KMS-11 (cell line): ENCODE data around the gene ATP2A3.

Experiments
- H2AFZ ChIP-seq: fragments of 200-600 bp; sonication (generic); 2 replicates; pipeline ENCODE4 v1.6.1; 2016; ENCODE audit warnings: antibody characterized with exemption, mixed run types, low read depth
- H3K27ac ChIP-seq: fragments of 200-600 bp; sonication (generic); 2 replicates; pipeline ENCODE4 v1.6.1; 2016; ENCODE audit warnings: mild to moderate bottlenecking, mixed run types
- H3K27me3 ChIP-seq: fragments of 200-600 bp; sonication (generic); 2 replicates; pipeline ENCODE4 v1.6.1; 2017; ENCODE audit warnings: mild to moderate bottlenecking, low read depth, mixed run types, moderate library complexity; ENCODE audit not compliant: insufficient read depth
- H3K36me3 ChIP-seq: fragments of 200-600 bp; sonication (generic); 2 replicates; pipeline ENCODE4 v1.6.1; 2017; ENCODE audit warnings: mild to moderate bottlenecking, mixed run types; ENCODE audit not compliant: insufficient read depth
- H3K4me1 ChIP-seq: fragments of 200-600 bp; sonication (generic); 2 replicates; pipeline ENCODE4 v1.6.1; 2016; ENCODE audit warnings: mild to moderate bottlenecking, low read depth, mixed run types; ENCODE audit not compliant: poor library complexity, severe bottlenecking
- H3K4me2 ChIP-seq: fragments of 200-600 bp; sonication (generic); 2 replicates; pipeline ENCODE4 v1.7.0; 2016; ENCODE audit warnings: mild to moderate bottlenecking, mixed run types
- H3K4me3 ChIP-seq: fragments of 200-600 bp; sonication (generic); IDR thresholded peaks from 2 replicates; pipeline ENCODE4 v1.6.1; 2017; ENCODE audit warnings: low read depth, low read length, mixed read lengths; ENCODE audit not compliant: insufficient read depth
- H3K79me2 ChIP-seq: fragments of 200-600 bp; sonication (generic); 2 replicates; pipeline ENCODE4 v1.6.1; 2016; ENCODE audit warnings: low read depth, mixed run types; ENCODE audit not compliant: insufficient read depth
- H3K9ac ChIP-seq: fragments of 200-600 bp; sonication (generic); 2 replicates; pipeline ENCODE4 v1.6.1; 2016; ENCODE audit warnings: mild to moderate bottlenecking, mixed run types
- H4K20me1 ChIP-seq: fragments of 200-600 bp; sonication (generic); 2 replicates; pipeline ENCODE4 v1.6.1; 2016; ENCODE audit warnings: mild to moderate bottlenecking, mixed run types; ENCODE audit not compliant: insufficient read depth
- CTCF ChIP-seq: fragments of 200-600 bp; sonication (generic); conservative IDR thresholded peaks from 2 replicates; pipeline ENCODE4 v1.6.1; 2017; ENCODE audit warnings: low read depth, mild to moderate bottlenecking, antibody characterized with exemption, low read length, moderate library complexity, mixed read lengths

Gene ATP2A3

DNA sequence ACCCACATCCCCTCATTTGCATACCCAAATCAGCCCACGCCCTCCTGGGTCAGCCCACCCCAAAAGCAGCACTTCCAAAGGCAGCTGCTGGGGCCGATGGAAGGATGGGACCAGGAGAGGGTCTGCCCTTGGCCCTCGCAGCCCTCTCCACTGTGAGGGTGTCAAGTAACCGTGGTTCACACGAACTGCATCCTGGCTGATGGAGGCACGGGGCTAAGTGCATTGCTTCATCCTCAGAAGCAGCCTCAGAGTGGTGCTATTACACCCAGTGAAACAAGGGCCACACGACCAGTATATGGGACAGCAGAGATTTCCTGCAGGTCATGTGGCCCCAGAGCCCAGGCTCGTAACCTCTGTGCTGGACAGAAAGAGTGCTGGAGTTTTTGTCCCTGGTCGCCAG is 13.2 kb upstream of the ATP2A3 start:
- Histone ChIP-seq H3K4me2 (no peak overlapping the region), H3K36me3 (no peaks in the 10 kb centered on the region), H3K27me3 (no peaks in the 10 kb centered on the region), H3K9ac (no peak overlapping the region), H3K4me1 (no peaks in the 10 kb centered on the region), H3K27ac (no peak overlapping the region), H4K20me1 (no peaks in the 10 kb centered on the region), H2AFZ (no peak overlapping the region), H3K79me2 (no peaks in the 10 kb centered on the region), H3K4me3 (no peak overlapping the region)
- TF ChIP-seq CTCF: no peak

GRCh38 chr17:3976675-3977171 is 12.5 kb upstream of the ATP2A3 start:
- H3K79me2 ChIP-seq: no peaks in the 10 kb centered on the region
- no peaks in the 10 kb centered on the region for H4K20me1 ChIP-seq
- no peak overlapping the region for H3K9ac ChIP-seq
- H3K4me3 ChIP-seq: no peak overlapping the region
- H3K4me1 ChIP-seq: no peaks in the 10 kb centered on the region
- no peaks in the 10 kb centered on the region for H3K36me3 ChIP-seq
- TF ChIP-seq CTCF: no peak
- H2AFZ ChIP-seq: no peak overlapping the region
- H3K4me2 ChIP-seq: no peak overlapping the region
- H3K27me3 ChIP-seq: no peaks in the 10 kb centered on the region
- no peak overlapping the region for H3K27ac ChIP-seq

DNA sequence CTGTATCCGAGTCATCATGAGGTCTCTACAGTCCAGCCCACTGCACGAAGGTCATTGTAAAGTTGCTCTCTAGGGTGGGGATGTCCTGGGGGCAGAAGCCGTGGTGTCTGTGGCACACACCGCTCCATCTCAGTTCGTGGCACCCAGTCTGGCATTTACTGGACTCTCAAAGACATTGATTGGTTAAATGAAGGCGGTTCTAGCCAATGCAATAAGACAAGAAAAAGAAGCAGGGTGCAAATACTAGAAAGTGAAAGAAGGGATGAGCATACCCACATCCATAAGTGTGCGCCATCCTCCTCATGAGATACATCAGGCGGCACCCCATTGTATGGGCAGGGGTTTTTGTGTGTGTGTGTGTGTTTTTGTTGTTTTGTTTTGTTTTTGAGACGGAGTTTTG is 10.7 kb upstream of the ATP2A3 start:
- no peak for TF ChIP-seq CTCF
- no peak overlapping the region for H3K4me3 ChIP-seq
- H3K27me3 ChIP-seq: no peaks in the 10 kb centered on the region
- H3K4me2 ChIP-seq: no peak overlapping the region
- no peak overlapping the region for H3K27ac ChIP-seq
- H3K79me2 ChIP-seq: no peaks in the 10 kb centered on the region
- no peak overlapping the region for H2AFZ ChIP-seq
- no peaks in the 10 kb centered on the region for H4K20me1 ChIP-seq
- no peak overlapping the region for H3K9ac ChIP-seq
- no peaks in the 10 kb centered on the region for H3K36me3 ChIP-seq
- H3K4me1 ChIP-seq: no peaks in the 10 kb centered on the region

DNA sequence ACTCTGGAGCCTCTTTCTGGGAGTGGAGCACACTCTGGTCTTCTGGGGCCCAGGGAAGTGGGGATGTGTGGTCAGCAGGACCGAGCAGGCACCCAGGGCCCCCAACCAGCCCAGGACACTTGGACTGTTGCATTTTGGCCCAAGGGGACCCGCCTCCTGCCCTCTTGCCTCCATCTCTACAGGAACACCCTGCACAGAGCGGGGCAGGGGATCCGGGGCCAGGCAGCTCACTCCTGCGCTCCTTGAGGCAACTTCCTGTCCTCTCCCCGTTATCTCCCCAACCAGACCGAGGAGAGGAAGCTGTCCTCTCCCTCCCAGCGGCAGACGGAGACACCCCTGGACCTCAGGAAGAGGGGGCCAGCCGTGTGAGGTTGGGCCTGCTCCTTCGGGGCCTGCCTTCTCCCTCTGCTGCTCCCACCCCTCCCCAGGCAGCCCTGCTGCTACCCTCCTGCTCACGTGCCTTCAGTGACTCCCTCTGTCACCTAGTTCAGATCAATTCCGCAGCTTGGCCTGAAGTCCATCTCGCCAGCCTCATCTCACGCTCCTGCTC is 10.0 kb upstream of the ATP2A3 start:
- Histone ChIP-seq H3K4me3 (no peak overlapping the region), H3K27ac (no peak overlapping the region), H3K36me3 (no peaks in the 10 kb centered on the region), H2AFZ (no peak overlapping the region), H3K9ac (no peak overlapping the region), H3K4me1 (no peaks in the 10 kb centered on the region), H3K27me3 (no peaks in the 10 kb centered on the region), H3K79me2 (no peaks in the 10 kb centered on the region), H4K20me1 (no peaks in the 10 kb centered on the region), H3K4me2 (no peak overlapping the region)
- no peak for TF ChIP-seq CTCF
